Esophagus squamous epithelium (tissue), 5 donors: ENCODE measurements around the gene TANC1. TPM values are rescaled to one million over a fixed set of nuclear protein-coding genes. Genes with fewer than 3 reads are reported as not detected.
A peak's percentile ranks its signal among the peaks of the same experiment; 100 is the strongest.

Experiments
- DNase-seq: peaks from one replicate; lab custom pipeline; 2025; lab: John Stamatoyannopoulos, UW
- H3K27ac ChIP-seq, 4 donors: fragments of 200-600 bp; sonication (generic); one replicate each; pipeline ENCODE4 v1.5.1; 2016 to 2019; ENCODE audit warnings: mild to moderate bottlenecking in 1 of 4
- H3K27me3 ChIP-seq, 4 donors: fragments of 200-600 bp; sonication (generic); 1 replicate in 3 of 4; 2 replicates in 1 of 4; pipeline versions ENCODE4 v1.5.1 to v1.6.0; 2017 to 2021; ENCODE audit warnings: antibody characterized with exemption in 1 of 4
- H3K36me3 ChIP-seq, 3 donors: fragments of 200-600 bp; sonication (generic); one replicate each; pipeline ENCODE4 v1.5.1; 2016 to 2019
- H3K4me1 ChIP-seq, 3 donors: fragments of 200-600 bp; sonication (generic); one replicate each; pipeline ENCODE4 v1.5.1; 2017 to 2019
- H3K4me3 ChIP-seq, 4 donors: fragments of 200-600 bp; sonication (generic); 1 replicate in 3 of 4; 2 replicates in 1 of 4; pipeline ENCODE4 v1.5.1; 2016 to 2019; ENCODE audit warnings: mild to moderate bottlenecking in 2 of 4, moderate library complexity in 1 of 4
- H3K9me3 ChIP-seq, 3 donors: fragments of 200-600 bp; sonication (generic); one replicate each; pipeline ENCODE4 v1.5.1; 2016 to 2019
- POLR2A ChIP-seq, 4 donors: fragments of 450-650 bp; IDR thresholded peaks; one replicate each; pipeline ENCODE4 v1.6.1; 2017; ENCODE audit warnings: antibody characterized with exemption in 4 of 4, mild to moderate bottlenecking in 4 of 4, moderate library complexity in 3 of 4
- WGBS, 2 donors: methylation state at CpG; one replicate each; pipeline ENCODE4 v1.1.5; 2018; 5-methylcytosine and 5-hydroxymethylcytosine counted together
- intact Hi-C: fragments of 100-400 bp; cut with DNase I; formaldehyde crosslinking; loops from one replicate; pipeline ENCODE4 v1.15.0; 2022
- total RNA-seq, 4 donors: library from RNA; depleted of rRNA; stranded (reverse); fragments of >200 nt; gene quantifications; one replicate each; pipeline ENCODE4 v1.1.0, GENCODE V29; 2016
- TF ChIP-seq, protein P1 (sequence below), 6 experiments: fragments of 450-650 bp in 4 of 6; fragments of 200-600 bp in 2 of 6; sonication (generic) in 2 of 6; IDR thresholded peaks; one replicate each; pipeline ENCODE4 v1.5.1; 2016 to 2019; ENCODE audit warnings: antibody characterized with exemption in 6 of 6, mild to moderate bottlenecking in 4 of 6, moderate library complexity in 4 of 6
- donor health status: DM: yes; HTN: yes; CAD: no.

Gene TANC1
- total RNA-seq, 4 donors from 2014 or later = 29.4 to 54.5 (median 42.2) TPM

DNA sequence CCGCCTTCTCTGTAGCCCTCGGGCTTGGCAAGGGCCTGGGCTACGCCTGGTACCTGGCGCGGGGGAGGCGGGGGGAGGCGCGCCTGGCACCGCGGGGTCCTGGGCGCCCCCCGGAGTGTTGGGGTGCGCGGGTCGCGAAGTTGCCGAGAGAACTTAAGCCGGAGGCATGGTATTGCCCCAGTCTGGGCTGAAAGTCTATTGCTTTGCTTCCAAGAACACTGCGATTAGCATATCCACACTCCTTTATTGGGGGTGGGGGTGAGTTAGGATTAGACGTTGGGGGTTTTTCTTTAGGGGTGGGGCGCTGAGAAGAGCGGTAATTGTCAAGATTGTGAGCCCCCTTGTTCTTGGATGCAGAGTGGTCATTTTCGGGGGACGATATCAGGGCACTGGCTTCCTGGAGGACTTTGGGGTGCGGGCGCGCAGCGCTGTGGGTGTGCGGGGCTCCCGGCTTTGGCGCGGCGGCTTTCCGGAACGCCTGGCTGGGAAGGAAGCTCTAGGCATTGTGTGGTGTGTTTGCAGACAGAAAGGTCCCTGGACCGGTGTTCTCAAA is 798 bp downstream of the TANC1 start:
- Histone ChIP-seq H3K4me1 (peaks cover 12 to 62% (median 29%) of the 10 kb centered on the region in 3 donors), H3K36me3 (no peaks in the 10 kb centered on the region), H3K27ac (peak overlapping the region; percentile 89 to 93 (median 90)), H3K9me3 (no peaks in the 10 kb centered on the region), H3K4me3 (peak overlapping the region; percentile 64 to 79 (median 75)), H3K27me3 (peaks cover 0 to 8% (median 0%) of the 10 kb centered on the region in 4 donors)
- intact Hi-C loops = no loop called here
- no peak for TF ChIP-seq POLR2A (IDR thresholded peaks at IDR 0.05)
- WGBS, 2 donors = 0 to 6% methylated on average over 8 to 9 of the region's 36 CpGs
- no peak for DNase-seq

DNA sequence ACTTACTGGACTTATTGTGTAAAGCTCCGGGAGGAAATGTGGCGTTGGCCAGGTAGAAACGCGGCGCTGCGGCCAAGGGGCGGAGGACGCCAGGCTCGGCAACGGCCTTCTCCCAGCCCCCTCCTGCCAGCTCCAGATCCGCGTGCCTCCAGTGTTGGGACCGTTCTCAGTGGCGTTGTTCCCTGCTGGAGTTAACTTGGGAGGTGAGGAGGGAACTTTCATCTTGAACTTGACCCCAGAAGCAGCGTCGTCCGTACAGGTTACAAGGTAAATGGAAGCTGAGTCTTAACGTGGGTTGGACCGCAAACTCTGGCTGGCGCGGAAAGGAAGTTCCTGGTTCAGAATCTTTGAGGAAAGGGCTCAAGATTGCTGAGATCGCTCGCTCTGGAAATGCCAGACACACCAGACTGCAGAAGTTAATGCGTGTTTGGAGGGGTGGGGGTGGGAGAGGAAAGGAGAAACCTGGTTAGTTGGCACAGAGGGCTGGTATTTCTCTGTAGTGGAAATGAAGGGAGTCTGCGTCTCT is 1.3 kb downstream of the TANC1 start:
- peak overlapping the region; percentile 64 to 79 (median 75) for H3K4me3 ChIP-seq
- DNase-seq = no peak
- H3K36me3 ChIP-seq = no peaks in the 10 kb centered on the region
- whole genome bisulfite sequencing, 2 donors = 0 to 3% methylated on average over 6 to 12 of the region's 25 CpGs
- H3K27ac ChIP-seq = peak overlapping the region; percentile 89 to 93 (median 90)
- TF ChIP-seq POLR2A (IDR thresholded peaks at IDR 0.05) = no peak
- TF ChIP-seq, protein P1, sequence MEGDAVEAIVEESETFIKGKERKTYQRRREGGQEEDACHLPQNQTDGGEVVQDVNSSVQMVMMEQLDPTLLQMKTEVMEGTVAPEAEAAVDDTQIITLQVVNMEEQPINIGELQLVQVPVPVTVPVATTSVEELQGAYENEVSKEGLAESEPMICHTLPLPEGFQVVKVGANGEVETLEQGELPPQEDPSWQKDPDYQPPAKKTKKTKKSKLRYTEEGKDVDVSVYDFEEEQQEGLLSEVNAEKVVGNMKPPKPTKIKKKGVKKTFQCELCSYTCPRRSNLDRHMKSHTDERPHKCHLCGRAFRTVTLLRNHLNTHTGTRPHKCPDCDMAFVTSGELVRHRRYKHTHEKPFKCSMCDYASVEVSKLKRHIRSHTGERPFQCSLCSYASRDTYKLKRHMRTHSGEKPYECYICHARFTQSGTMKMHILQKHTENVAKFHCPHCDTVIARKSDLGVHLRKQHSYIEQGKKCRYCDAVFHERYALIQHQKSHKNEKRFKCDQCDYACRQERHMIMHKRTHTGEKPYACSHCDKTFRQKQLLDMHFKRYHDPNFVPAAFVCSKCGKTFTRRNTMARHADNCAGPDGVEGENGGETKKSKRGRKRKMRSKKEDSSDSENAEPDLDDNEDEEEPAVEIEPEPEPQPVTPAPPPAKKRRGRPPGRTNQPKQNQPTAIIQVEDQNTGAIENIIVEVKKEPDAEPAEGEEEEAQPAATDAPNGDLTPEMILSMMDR (IDR thresholded peaks at IDR 0.05) = no peak
- intact Hi-C loops = no loop called here
- peaks cover 0 to 8% (median 0%) of the 10 kb centered on the region in 4 donors for H3K27me3 ChIP-seq
- peaks cover 12 to 64% (median 29%) of the 10 kb centered on the region in 3 donors for H3K4me1 ChIP-seq
- H3K9me3 ChIP-seq = no peaks in the 10 kb centered on the region

DNA sequence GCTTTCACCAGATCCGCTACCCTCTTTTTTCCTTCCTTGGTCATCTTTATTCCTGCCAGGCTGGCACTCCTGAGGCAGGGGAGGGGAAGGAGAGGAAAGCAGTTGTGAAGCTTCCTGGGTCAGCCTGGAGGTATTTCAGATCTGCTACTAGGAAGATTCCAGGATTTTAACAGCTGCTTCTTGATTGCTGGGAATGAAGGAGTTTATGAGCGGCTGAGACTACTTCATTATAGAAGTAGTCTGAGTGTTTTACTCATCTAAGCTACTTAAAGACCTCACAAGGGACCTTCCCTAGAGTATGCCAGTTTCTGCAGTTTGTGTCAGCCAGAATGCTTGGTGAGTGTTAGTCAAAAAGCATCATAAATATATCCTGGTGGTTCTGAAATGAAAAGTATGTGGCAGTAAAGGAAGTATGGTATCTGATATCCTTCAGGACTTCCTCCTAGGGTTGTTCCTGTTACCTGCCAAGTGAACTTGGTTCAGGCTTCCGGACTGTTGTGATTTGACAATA is 1.9 kb downstream of the TANC1 start:
- TF ChIP-seq POLR2A (IDR thresholded peaks at IDR 0.05) = no peak
- TF ChIP-seq, protein P1 (IDR thresholded peaks at IDR 0.05) = no peak
- Histone ChIP-seq H3K4me1 (peaks cover 12 to 67% (median 29%) of the 10 kb centered on the region in 3 donors), H3K36me3 (no peaks in the 10 kb centered on the region), H3K27ac (peak overlapping the region; percentile 89 to 93 (median 90)), H3K9me3 (no peaks in the 10 kb centered on the region), H3K4me3 (peak overlapping the region; percentile 64 to 79 (median 75)), H3K27me3 (peaks cover 0 to 8% (median 0%) of the 10 kb centered on the region in 4 donors)
- no peak for DNase-seq
- 15 to 20% methylated on average over 3 of the region's 3 CpGs for WGBS, 2 donors
- intact Hi-C loops = no loop called here

DNA sequence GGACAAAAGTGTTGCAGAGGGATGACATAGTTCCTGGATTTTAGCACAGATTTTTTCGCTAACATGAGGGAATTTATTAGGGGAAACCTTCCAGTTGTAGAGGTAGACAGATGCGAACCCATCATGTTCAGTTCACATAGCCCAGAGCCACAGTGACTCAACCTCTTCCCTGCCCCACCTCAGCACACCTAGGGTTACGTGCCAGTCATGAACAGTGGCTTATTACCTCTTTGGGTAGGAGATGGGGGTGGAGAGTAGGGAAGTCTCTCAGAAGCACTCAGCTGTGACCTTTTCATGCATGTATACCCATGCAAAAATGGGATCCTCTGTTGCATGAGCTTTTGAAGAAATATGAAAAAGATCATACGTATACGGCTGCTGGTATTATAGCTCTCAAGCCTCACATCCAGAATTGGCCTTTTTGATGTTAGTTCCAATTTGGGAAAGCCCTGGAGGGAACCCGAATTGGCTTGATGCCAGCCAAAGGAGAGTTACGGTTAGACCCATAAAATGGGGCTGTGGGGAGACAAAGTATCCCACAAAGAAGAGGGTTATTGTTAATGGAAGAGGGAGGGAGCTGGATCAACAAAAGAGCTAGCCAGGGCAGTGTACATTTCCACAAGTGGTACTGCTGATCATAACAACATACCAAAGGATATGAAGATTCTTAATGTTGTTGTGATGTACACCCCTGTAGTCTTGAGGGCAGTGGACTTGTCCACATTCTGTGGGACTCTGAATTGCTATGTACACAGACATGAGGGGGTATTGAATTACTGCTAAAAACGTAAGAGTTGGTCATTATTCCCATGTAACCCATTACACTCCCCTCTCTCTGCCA is 4.9 kb downstream of the TANC1 start:
- intact Hi-C loops = no loop called here
- DNase-seq = no peak
- Histone ChIP-seq H3K27ac (peak overlapping the region in 1 of 4 donors; percentile 2), H3K4me1 (peaks cover 12 to 67% (median 29%) of the 10 kb centered on the region in 3 donors), H3K27me3 (no peaks in the 10 kb centered on the region), H3K4me3 (no peak overlapping the region), H3K36me3 (no peaks in the 10 kb centered on the region), H3K9me3 (no peaks in the 10 kb centered on the region)
- TF ChIP-seq, protein P1 (IDR thresholded peaks at IDR 0.05) = no peak
- TF ChIP-seq POLR2A (IDR thresholded peaks at IDR 0.05) = no peak
- WGBS, 2 donors = 45 to 46% methylated on average over 7 to 8 of the region's 8 CpGs

DNA sequence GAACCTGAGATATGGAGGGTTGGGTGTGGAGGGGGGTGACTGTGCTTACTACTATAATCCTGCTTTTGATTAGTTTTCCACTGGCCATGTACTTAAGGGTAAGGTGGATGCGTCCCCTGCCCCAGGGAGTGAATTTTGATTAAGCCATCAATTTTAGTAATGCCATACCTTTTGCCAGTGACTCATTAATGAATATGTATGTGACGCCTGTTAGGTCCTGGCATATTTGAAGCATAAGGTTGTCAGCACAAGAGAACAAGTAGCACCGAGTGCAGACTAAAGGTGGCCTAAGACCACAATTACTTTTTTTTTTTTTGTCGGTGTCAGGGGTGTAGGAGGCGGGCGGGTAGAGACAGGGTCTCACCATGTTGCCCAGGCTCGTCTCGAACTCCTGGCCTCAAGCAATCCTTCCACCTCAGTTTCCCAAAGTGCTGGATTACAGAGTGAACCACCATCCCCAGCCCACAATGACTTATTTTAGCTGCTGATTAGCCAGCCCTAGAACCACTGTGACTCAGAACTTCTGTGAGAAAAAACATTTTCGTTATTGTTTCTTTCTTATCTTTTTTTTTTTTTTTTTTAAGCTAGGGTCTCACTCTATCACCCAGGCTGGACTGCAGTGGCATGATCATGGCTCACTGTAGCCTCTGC is 7.0 kb downstream of the TANC1 start:
- Histone ChIP-seq H3K4me1 (peaks cover 12 to 63% (median 33%) of the 10 kb centered on the region in 3 donors), H3K9me3 (no peaks in the 10 kb centered on the region), H3K36me3 (no peaks in the 10 kb centered on the region), H3K27me3 (no peaks in the 10 kb centered on the region), H3K4me3 (no peak overlapping the region), H3K27ac (no peak overlapping the region)
- TF ChIP-seq, protein P1 (IDR thresholded peaks at IDR 0.05) = no peak
- intact Hi-C loops = no loop called here
- no peak for DNase-seq
- WGBS, 2 donors = 46 to 66% methylated on average over 8 to 9 of the region's 9 CpGs
